Breast epithelium (tissue), 3 donors: ENCODE measurements around the gene CENPO.

Experiments used
- POLR2A ChIP-seq: fragments of 450-650 bp; IDR thresholded peaks from one replicate; pipeline ENCODE4 v1.6.1; 2016; ENCODE audit warnings: antibody characterized with exemption, mild to moderate bottlenecking, moderate library complexity
- TF ChIP-seq, protein P1 (sequence below), 3 donors: fragments of 450-650 bp; IDR thresholded peaks; one replicate each; pipeline ENCODE4 v1.5.1; 2016 to 2017; ENCODE audit warnings: antibody characterized with exemption in 3 of 3, mild to moderate bottlenecking in 3 of 3, moderate library complexity in 3 of 3

DNA sequence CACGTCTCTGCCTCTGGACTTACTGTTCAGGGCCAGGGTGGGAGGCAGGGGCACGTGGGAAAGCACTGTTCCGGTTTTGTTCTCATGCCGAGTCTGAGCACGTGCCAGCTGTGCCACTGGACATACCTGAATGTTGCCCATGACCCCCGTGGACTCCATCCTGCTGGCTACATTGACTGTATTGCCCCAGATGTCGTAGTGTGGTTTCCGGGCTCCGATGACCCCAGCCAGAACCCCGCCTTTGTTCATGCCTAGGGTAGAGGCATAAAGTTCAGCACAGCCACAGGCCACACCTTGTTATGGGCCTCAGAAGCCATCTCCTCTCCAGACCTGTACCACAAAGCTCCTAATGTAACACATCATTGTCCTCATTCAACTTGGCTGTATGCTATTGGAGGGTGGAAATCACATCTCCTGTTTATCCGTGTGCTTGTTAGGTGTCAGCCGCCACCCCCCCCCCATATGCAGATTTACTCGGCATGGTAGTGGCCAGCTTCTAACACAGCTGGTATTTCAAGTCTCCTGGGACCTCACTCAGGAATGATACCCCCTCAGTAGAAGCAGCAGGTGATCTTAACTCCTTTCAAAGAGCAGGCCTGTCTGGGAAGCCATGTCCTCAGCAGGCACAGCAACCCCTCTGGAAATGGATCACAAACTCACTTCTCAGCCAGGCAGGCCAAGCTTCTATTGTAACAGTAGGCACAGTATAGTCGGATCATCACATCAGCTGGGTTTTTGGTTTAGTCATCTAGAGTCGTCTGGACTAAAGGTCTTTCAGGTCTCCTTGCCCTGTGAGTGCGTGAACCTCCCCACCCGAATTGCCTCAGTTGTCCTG, 27.6 kb downstream of the CENPO start:
- TF ChIP-seq, protein P1, sequence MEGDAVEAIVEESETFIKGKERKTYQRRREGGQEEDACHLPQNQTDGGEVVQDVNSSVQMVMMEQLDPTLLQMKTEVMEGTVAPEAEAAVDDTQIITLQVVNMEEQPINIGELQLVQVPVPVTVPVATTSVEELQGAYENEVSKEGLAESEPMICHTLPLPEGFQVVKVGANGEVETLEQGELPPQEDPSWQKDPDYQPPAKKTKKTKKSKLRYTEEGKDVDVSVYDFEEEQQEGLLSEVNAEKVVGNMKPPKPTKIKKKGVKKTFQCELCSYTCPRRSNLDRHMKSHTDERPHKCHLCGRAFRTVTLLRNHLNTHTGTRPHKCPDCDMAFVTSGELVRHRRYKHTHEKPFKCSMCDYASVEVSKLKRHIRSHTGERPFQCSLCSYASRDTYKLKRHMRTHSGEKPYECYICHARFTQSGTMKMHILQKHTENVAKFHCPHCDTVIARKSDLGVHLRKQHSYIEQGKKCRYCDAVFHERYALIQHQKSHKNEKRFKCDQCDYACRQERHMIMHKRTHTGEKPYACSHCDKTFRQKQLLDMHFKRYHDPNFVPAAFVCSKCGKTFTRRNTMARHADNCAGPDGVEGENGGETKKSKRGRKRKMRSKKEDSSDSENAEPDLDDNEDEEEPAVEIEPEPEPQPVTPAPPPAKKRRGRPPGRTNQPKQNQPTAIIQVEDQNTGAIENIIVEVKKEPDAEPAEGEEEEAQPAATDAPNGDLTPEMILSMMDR (IDR thresholded peaks at IDR 0.05), result no peak
- no peak for TF ChIP-seq POLR2A
